Activated CD8-positive, alpha-beta T cell treated with anti-CD3 and anti-CD28 coated beads for 36 hours (primary cell): Measurements from ENCODE around the gene PCDHA8. TPM values are rescaled to one million over a fixed set of nuclear protein-coding genes. Genes with fewer than 3 reads are reported as not detected.

Experiments used
- ATAC-seq: fragments of 200-7000 bp; cut with Tn5 transposase; one replicate; pipeline ENCODE4 v1.10.0; 2021; ENCODE audit warnings: mild to moderate bottlenecking, moderate library complexity
- CTCF ChIA-PET: fragments of 350-600 bp; sonication (Branson Sonifier 250); formaldehyde crosslinking; loops from one replicate; lab custom pipeline; 2021; ENCODE audit warnings: antibody characterized with exemption; lab: Charles Lee
- POLR2A ChIA-PET: fragments of 350-600 bp; sonication (Branson Sonifier 250); formaldehyde crosslinking; loops from one replicate; lab custom pipeline; 2021; ENCODE audit warnings: antibody characterized with exemption; lab: Charles Lee
- DNase-seq: peaks from one replicate; pipeline ENCODE4 v3.0.0-alpha.2; 2020
- H3K27ac Mint-ChIP-seq: one replicate; pipeline ENCODE4 v1.8.0; 2021; ENCODE audit warnings: mild to moderate bottlenecking, mixed read lengths
- H3K27me3 Mint-ChIP-seq: one replicate; pipeline ENCODE4 v1.8.0; 2021; ENCODE audit warnings: mixed read lengths
- H3K36me3 Mint-ChIP-seq: one replicate; pipeline ENCODE4 v1.8.0; 2021; ENCODE audit warnings: low read depth, mixed read lengths
- H3K4me1 Mint-ChIP-seq: one replicate; pipeline ENCODE4 v1.8.0; 2021; ENCODE audit warnings: low read depth, mixed read lengths
- H3K4me3 Mint-ChIP-seq: one replicate; pipeline ENCODE4 v1.8.0; 2021; ENCODE audit warnings: mild to moderate bottlenecking, moderate library complexity, mixed read lengths
- H3K9me3 Mint-ChIP-seq: one replicate; pipeline ENCODE4 v1.8.0; 2021; ENCODE audit warnings: mixed read lengths
- CTCF ChIP-seq: fragments of 200-600 bp; IDR thresholded peaks from one replicate; pipeline ENCODE4 v1.8.0; 2022; ENCODE audit warnings: antibody characterized with exemption, mild to moderate bottlenecking
- intact Hi-C: fragments of 100-400 bp; cut with micrococcal nuclease; formaldehyde crosslinking; loops from one replicate; pipeline ENCODE4 v1.10.0; 2022
- total RNA-seq, 2 experiments: library from RNA; stranded (reverse); gene quantifications; one replicate each; pipeline ENCODE4 v1.2.3, GENCODE V29; 2021

The PCDHA8 gene
- total RNA-seq, 2 experiments from 2014 or later, result not detected

- intact Hi-C loops, result no loop called here
- Mint-ChIP-seq H3K27ac (no peak within 1 kb of the TSS), H3K27me3 (peaks cover 20% of the 10 kb centered on the region), H3K36me3 (no peaks in the 10 kb centered on the region), H3K9me3 (peaks cover 20% of the 10 kb centered on the region), H3K4me1 (no peaks in the 10 kb centered on the region), H3K4me3 (no peak within 1 kb of the TSS)
- no peak for ATAC-seq
- DNase-seq, result no peak
- POLR2A ChIA-PET, result no interaction called here
- CTCF ChIA-PET, result interaction anchor here (1.0 to 2.0 kb wide), 4 partner anchors 14 to 566 kb away, joined by 3 to 5 read pairs (median 3); partner anchors contain the start of gene PCDHA12
- TF ChIP-seq CTCF, result peak; percentile 41
Observed at GRCh38 chr5:140855772-140856674, 15.0 kb downstream of the PCDHA8 start, which contains the start of gene PCDHA10. PCDHA10 (plus strand) TSS chr5:140855897; CDS start chr5:140856049, 152 bp downstream.

- CTCF ChIA-PET, result interaction anchor here (2.0 kb wide), 1 partner anchor 15 kb away, joined by 5 read pairs; no protein-coding TSS in a partner anchor
- H3K27ac Mint-ChIP-seq, result no peak overlapping the region
Observed at GRCh38 chr5:140857177-140857986, 16.4 kb downstream of the PCDHA8 start.

GRCh38 chr5:140857987-140858240 is 16.9 kb downstream of the PCDHA8 start:
- peaks cover 2% of the 10 kb centered on the region for H3K36me3 Mint-ChIP-seq
- intact Hi-C loops, result no loop called here

More at GRCh38 chr5:140857177-140857986, 16.4 kb downstream of the PCDHA8 start:
- peaks cover 25% of the 10 kb centered on the region for H3K27me3 Mint-ChIP-seq
- H3K9me3 Mint-ChIP-seq, result peaks cover 29% of the 10 kb centered on the region
- DNase-seq, result no peak
- POLR2A ChIA-PET, result no interaction called here
- H3K4me1 Mint-ChIP-seq, result no peaks in the 10 kb centered on the region
- TF ChIP-seq CTCF, result no peak
- intact Hi-C loops, result no loop called here
- H3K4me3 Mint-ChIP-seq, result no peak overlapping the region
- no peak for ATAC-seq
- peaks cover 2% of the 10 kb centered on the region for H3K36me3 Mint-ChIP-seq

GRCh38 chr5:140862441-140863295 is 21.7 kb downstream of the PCDHA8 start:
- Mint-ChIP-seq H3K36me3 (peaks cover 2% of the 10 kb centered on the region), H3K9me3 (peaks cover 11% of the 10 kb centered on the region), H3K4me3 (no peak overlapping the region), H3K27me3 (peaks cover 14% of the 10 kb centered on the region), H3K4me1 (no peaks in the 10 kb centered on the region), H3K27ac (no peak overlapping the region)
- TF ChIP-seq CTCF, result no peak
- ChIA-PET CTCF (no interaction called here), POLR2A (interaction anchor here (0.6 kb wide), 1 partner anchor 528 kb away, joined by 3 read pairs; no protein-coding TSS in a partner anchor)
- DNase-seq, result no peak
- intact Hi-C loops, result no loop called here
- ATAC-seq, result no peak

More at GRCh38 chr5:140857987-140858240, 16.9 kb downstream of the PCDHA8 start:
- ATAC-seq, result no peak
- TF ChIP-seq CTCF, result no peak
- H3K4me1 Mint-ChIP-seq, result no peaks in the 10 kb centered on the region
- ChIA-PET POLR2A (no interaction called here), CTCF (no interaction called here)
- no peak for DNase-seq
- peaks cover 29% of the 10 kb centered on the region for H3K9me3 Mint-ChIP-seq
- peaks cover 23% of the 10 kb centered on the region for H3K27me3 Mint-ChIP-seq
- H3K27ac Mint-ChIP-seq, result no peak overlapping the region
- no peak overlapping the region for H3K4me3 Mint-ChIP-seq
